Spleen (tissue), 11 donors: ENCODE measurements around the gene ACCSL. TPM values are rescaled to one million over a fixed set of nuclear protein-coding genes. Genes with fewer than 3 reads are reported as not detected.

Source experiments
- DNase-seq: peaks from one replicate; pipeline ENCODE4 v3.0.0-alpha.2; 2020
- H3K27ac ChIP-seq, 8 donors: fragments of 200-600 bp; sonication (generic) in 7 of 8; 1 replicate in 4 of 8; 2 replicates in 4 of 8; pipeline versions ENCODE4 v1.5.0 to v1.8.0; 2016 to 2021; ENCODE audit warnings: inconsistent platforms in 4 of 8, mild to moderate bottlenecking in 4 of 8, moderate library complexity in 1 of 8
- H3K27me3 ChIP-seq, 7 donors: fragments of 200-600 bp; sonication (generic) in 6 of 7; replicated peaks in 1 of 7; 1 replicate in 4 of 7; 2 replicates in 3 of 7; pipeline versions ENCODE4 v1.5.0 to v1.8.0; 2016 to 2021; ENCODE audit warnings: inconsistent platforms in 3 of 7, mild to moderate bottlenecking in 1 of 7
- H3K36me3 ChIP-seq, 6 donors: fragments of 200-600 bp; sonication (generic) in 5 of 6; 1 replicate in 4 of 6; 2 replicates in 2 of 6; pipeline versions ENCODE4 v1.5.0 to v1.8.0; 2016 to 2021; ENCODE audit warnings: inconsistent platforms in 2 of 6
- H3K4me1 ChIP-seq, 6 donors: fragments of 200-600 bp; sonication (generic) in 5 of 6; 1 replicate in 3 of 6; 2 replicates in 3 of 6; pipeline versions ENCODE4 v1.5.0 to v1.8.0; 2016 to 2021; ENCODE audit warnings: inconsistent platforms in 3 of 6
- H3K4me3 ChIP-seq, 8 donors: fragments of 200-600 bp; sonication (generic) in 7 of 8; 1 replicate in 4 of 8; 2 replicates in 4 of 8; pipeline versions ENCODE4 v1.5.0 to v1.8.0; 2016 to 2021; ENCODE audit warnings: inconsistent platforms in 4 of 8, mild to moderate bottlenecking in 4 of 8, moderate library complexity in 2 of 8
- H3K9me3 ChIP-seq, 8 donors: fragments of 200-600 bp; sonication (generic) in 7 of 8; 1 replicate in 4 of 8; 2 replicates in 4 of 8; pipeline versions ENCODE4 v1.5.0 to v1.8.0; 2016 to 2021; ENCODE audit warnings: inconsistent platforms in 4 of 8
- POLR2A ChIP-seq, 3 donors: fragments of 450-650 bp; IDR thresholded peaks; one replicate each; pipeline ENCODE4 v1.5.1; 2017; ENCODE audit warnings: antibody characterized with exemption in 3 of 3, mild to moderate bottlenecking in 1 of 3
- POLR2AphosphoS5 ChIP-seq, 3 donors: sonication (generic); formaldehyde crosslinking; IDR thresholded peaks; one replicate each; pipeline ENCODE4 v1.5.1; 2017; ENCODE audit warnings: antibody characterized with exemption in 3 of 3
- WGBS, 5 donors: extraction: QIAGEN DNeasy Blood & Tissue Kit in 3 of 5; methylation state at CpG; one replicate each; pipeline versions ENCODE4 v1.1.5 to v1.1.7; 2013 to 2018; 5-methylcytosine and 5-hydroxymethylcytosine counted together
- intact Hi-C: fragments of 100-400 bp; cut with DNase I; formaldehyde crosslinking; loops from one replicate; pipeline ENCODE4 v1.15.0; 2023; ENCODE audit warnings: low total_unique reads
- polyA plus RNA-seq, 3 donors: library from polyadenylated mRNA; stranded (reverse); fragments of 200-250 nt; gene quantifications; one replicate each; pipeline ENCODE4 v1.2.1, GENCODE V29; 2013
- total RNA-seq, 7 donors: library from RNA; depleted of rRNA in 3 of 7; stranded (reverse); fragments of >200 nt in 3 of 7; fragmentation: NEBNext Ultra II Directional in 4 of 7; extraction: Animal tissue kit (Norgen Biotek cat#: 25700) in 4 of 7; gene quantifications; one replicate each; pipeline versions ENCODE4 v1.1.0 to v1.2.1, GENCODE V29; 2016 to 2021
- TF ChIP-seq, protein P1 (sequence below), 11 experiments: fragments of 200-600 bp in 7 of 11; fragments of 450-650 bp in 4 of 11; sonication (generic) in 4 of 11; IDR thresholded peaks in 8 of 11; conservative IDR thresholded peaks in 3 of 11; 1 replicate in 7 of 11; 2 replicates in 4 of 11; pipeline versions ENCODE4 v1.4.0 to v1.8.0; 2016 to 2021; ENCODE audit warnings: antibody characterized with exemption in 11 of 11, inconsistent platforms in 4 of 11, mild to moderate bottlenecking in 1 of 11
- donor health status: healthy with polysubstance abuse.
- donor health status: DM: no; HTN: no; CAD: no; lungs with moderate emphysema.
- donor health status: DM: no; HTN: no; CAD: no.
- donor health status: Bipolar disorder and iron deficiency.
- donor health status: healthy.
- donor health status: DM: no; HTN: no; CAD: no.
- donor health status: DM: yes; HTN: yes; CAD: no.

The ACCSL gene
- total and polyA plus RNA-seq, 10 donors, result 0.19 to 0.23 (median 0.20) TPM; not detected in 7

DNA sequence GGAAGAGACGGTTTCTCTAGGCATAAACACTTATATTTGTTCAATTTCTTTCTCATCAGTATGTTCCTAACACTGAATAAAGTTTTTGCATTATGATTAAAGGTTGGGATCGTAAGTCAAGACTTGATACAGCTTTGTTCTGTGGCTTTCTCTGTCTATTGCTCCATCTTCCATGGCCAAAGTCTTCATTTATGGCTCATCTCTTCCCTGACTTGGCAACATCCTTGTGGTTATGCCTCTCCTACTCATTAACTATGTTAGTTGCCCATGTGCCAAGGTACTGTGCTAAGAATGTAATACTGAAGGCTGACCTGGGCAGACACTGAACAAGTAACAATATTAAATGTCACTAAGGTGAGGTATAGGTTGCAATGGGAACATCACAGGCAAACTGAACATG is 1.6 kb upstream of the ACCSL start:
- Histone ChIP-seq H3K36me3 (no peaks in the 10 kb centered on the region), H3K27me3 (no peaks in the 10 kb centered on the region), H3K4me3 (no peak overlapping the region), H3K9me3 (peaks cover 0 to 7% (median 5%) of the 10 kb centered on the region in 8 donors), H3K27ac (no peak overlapping the region), H3K4me1 (no peaks in the 10 kb centered on the region)
- WGBS, 5 donors, result 73 to 86% (median 78%) methylated on average over 2 of the region's 2 CpGs
- DNase-seq, result no peak
- TF ChIP-seq, protein P1, sequence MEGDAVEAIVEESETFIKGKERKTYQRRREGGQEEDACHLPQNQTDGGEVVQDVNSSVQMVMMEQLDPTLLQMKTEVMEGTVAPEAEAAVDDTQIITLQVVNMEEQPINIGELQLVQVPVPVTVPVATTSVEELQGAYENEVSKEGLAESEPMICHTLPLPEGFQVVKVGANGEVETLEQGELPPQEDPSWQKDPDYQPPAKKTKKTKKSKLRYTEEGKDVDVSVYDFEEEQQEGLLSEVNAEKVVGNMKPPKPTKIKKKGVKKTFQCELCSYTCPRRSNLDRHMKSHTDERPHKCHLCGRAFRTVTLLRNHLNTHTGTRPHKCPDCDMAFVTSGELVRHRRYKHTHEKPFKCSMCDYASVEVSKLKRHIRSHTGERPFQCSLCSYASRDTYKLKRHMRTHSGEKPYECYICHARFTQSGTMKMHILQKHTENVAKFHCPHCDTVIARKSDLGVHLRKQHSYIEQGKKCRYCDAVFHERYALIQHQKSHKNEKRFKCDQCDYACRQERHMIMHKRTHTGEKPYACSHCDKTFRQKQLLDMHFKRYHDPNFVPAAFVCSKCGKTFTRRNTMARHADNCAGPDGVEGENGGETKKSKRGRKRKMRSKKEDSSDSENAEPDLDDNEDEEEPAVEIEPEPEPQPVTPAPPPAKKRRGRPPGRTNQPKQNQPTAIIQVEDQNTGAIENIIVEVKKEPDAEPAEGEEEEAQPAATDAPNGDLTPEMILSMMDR (IDR thresholded peaks at IDR 0.05 in 8 of 11, conservative IDR thresholded peaks at IDR 0.05 in 3 of 11), result no peak
- TF ChIP-seq POLR2AphosphoS5 (IDR thresholded peaks at IDR 0.05) (no peak), POLR2A (IDR thresholded peaks at IDR 0.05) (no peak)
- intact Hi-C loops, result no loop called here

DNA sequence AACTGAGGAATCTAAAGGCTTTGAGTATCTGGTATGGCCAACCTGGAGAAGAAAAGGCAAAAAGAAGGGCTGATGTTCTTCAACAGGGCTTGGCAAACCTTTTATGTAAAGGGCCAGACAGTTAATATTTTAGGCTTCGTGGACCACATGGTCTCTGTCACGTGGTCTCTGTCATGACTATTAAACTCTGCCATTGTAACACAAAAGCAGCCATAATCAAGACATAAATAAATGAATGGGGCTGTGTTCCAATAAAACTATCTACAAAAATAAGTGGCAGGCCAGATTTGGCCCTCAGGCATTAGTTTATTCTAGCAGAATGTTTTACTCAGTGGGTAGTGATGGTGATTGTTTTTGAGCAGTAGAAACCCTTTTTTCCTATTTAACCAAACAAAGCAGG is 483 bp upstream of the ACCSL start:
- no peaks in the 10 kb centered on the region for H3K36me3 ChIP-seq

DNA sequence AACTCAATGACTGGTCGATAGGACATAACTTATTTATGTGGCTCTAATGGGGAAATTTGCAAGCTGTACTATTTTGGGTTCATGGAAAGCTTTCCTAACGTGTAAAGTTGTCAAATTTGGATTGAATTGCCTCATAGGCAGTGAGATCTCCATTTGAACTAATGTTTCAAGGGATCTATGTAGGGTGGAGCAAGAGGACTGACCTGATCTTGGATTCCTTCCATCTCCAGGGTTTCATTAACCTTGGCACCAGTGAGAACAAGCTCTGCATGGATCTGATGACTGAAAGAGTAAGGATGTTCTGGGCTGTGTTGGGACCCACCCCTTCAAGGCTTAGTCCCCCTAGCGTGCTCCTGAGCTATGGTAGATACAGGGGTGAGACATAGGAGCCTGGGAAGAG is 2.1 kb downstream of the ACCSL start:
- Histone ChIP-seq H3K27me3 (no peaks in the 10 kb centered on the region), H3K36me3 (no peaks in the 10 kb centered on the region), H3K4me3 (no peak overlapping the region), H3K9me3 (no peaks in the 10 kb centered on the region), H3K4me1 (no peaks in the 10 kb centered on the region), H3K27ac (no peak overlapping the region)
- intact Hi-C loops, result no loop called here
- WGBS, 5 donors, result 73 to 83% (median 80%) methylated on average over 3 of the region's 3 CpGs
- no peak for DNase-seq
- TF ChIP-seq, protein P1 (IDR thresholded peaks at IDR 0.05 in 8 of 11, conservative IDR thresholded peaks at IDR 0.05 in 3 of 11), result no peak
- TF ChIP-seq POLR2AphosphoS5 (IDR thresholded peaks at IDR 0.05) (no peak), POLR2A (IDR thresholded peaks at IDR 0.05) (no peak)

More for the DNA sequence above, 483 bp upstream of the ACCSL start:
- 47 to 75% (median 64%) methylated on average over 2 of the region's 2 CpGs for WGBS, 5 donors
- H3K4me1 ChIP-seq, result no peaks in the 10 kb centered on the region
- intact Hi-C loops, result no loop called here
- no peak overlapping the region for H3K4me3 ChIP-seq
- TF ChIP-seq POLR2A (IDR thresholded peaks at IDR 0.05) (no peak), POLR2AphosphoS5 (IDR thresholded peaks at IDR 0.05) (no peak)
- TF ChIP-seq, protein P1 (IDR thresholded peaks at IDR 0.05 in 8 of 11, conservative IDR thresholded peaks at IDR 0.05 in 3 of 11), result no peak
- H3K27ac ChIP-seq, result no peak overlapping the region
- no peaks in the 10 kb centered on the region for H3K9me3 ChIP-seq
- no peak for DNase-seq
- no peaks in the 10 kb centered on the region for H3K27me3 ChIP-seq

DNA sequence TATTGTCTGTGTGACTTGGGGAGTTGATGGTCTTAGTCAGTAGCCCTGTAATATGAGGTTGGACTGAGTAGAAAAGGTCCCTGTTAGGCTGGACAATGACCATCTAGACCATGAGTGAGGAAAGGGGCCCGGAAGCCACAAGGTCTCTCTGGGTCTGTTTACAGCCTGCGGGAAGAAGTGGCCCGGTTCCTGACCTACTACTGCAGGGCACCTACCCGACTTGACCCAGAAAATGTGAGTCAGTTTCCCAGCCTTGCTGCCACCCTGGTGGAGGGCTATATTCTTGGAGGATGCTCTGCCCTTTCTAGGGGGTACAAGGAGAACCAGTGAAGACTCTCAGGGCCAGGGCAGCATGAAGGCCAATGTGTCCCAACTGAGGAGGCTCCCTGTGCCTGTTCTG is 3.4 kb downstream of the ACCSL start:
- TF ChIP-seq, protein P1 (IDR thresholded peaks at IDR 0.05 in 8 of 11, conservative IDR thresholded peaks at IDR 0.05 in 3 of 11), result no peak
- TF ChIP-seq POLR2A (IDR thresholded peaks at IDR 0.05) (no peak), POLR2AphosphoS5 (IDR thresholded peaks at IDR 0.05) (no peak)

More for the DNA sequence above, 3.4 kb downstream of the ACCSL start:
- Histone ChIP-seq H3K4me3 (no peak overlapping the region), H3K27ac (no peak overlapping the region), H3K27me3 (no peaks in the 10 kb centered on the region), H3K36me3 (no peaks in the 10 kb centered on the region), H3K4me1 (no peaks in the 10 kb centered on the region), H3K9me3 (no peaks in the 10 kb centered on the region)
- intact Hi-C loops, result no loop called here
- WGBS, 5 donors, result 86 to 96% (median 91%) methylated on average over 4 of the region's 4 CpGs
- no peak for DNase-seq
